ENCODE data around the gene SFT2D3. TPM values are rescaled to one million over a fixed set of nuclear protein-coding genes. Genes with fewer than 3 reads are reported as not detected.

The SFT2D3 gene
- total RNA-seq, 2 donors from 2014 or later = 2.5 to 2.9 TPM

DNA sequence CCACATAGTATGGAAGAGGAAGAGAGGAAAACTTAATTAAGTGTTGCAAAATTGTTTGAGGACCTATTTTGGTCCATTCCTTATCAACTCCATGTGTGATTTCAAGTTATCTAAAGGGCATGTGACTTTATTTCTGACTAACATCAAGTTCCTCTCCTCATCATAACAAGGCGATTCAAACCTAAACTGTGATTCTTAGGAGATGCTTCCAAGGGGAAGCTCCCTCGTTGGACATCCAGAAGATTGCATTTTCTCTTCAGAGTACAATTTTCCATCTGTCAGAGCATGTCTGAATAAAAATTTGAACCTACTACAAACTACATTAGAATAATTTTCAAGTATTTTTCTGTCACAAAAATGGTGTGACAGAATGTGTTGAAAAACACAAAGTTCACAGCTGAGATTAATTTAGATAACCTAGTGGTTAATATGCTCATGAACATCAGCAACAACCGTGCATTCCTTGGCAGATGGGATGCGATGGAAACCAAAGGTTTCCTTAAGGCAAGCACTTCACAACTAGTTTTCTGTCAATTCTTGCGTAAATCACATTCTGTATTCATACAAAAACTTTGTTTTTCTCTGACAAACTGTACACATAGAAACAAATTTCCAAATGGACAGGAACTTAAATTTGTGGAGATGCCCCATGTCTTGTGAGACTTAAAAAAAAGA is 4.2 kb downstream of the SFT2D3 start:
- H3K4me1 Mint-ChIP-seq = peaks cover 7% of the 10 kb centered on the region

DNA sequence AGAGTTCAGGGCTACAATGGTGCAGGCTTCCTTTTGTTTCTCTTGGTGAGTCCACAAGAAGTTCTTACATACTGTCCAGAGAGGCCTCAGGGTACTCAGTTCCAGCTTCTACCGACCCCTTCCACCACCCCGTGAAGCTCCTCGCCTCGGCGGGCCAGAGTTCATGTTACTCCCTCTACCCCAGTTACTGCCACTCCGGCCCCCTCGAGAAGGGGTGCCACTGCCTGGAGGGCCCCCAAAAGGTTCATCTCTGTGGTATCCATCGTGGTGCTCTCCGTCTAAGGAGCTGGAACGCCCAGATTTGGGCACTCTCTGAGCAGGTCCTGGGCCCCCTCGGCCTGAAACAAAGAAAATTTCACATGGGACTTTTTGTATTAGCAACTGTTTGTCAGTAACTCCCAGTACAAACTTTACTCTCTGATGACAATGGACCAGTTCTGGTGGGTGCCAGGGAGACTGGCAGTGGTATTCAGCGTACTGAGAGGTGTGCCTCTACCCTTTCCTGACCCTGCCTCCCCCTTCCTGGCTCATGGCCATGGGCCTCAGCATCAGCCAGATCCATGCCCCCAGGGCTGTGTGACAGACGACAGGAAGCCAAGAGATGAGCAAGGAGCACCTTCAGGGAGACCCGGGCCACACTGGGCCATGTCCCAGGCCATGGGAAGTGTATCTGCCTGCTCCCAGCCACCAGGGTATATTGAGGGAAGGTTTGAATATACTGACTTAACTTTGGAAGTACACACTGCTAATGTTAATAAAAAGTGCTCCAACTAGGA is 5.1 kb downstream of the SFT2D3 start:
- Mint-ChIP-seq H3K27ac (peak overlapping the region; percentile 50), H3K27me3 (no peaks in the 10 kb centered on the region), H3K4me1 (peaks cover 5% of the 10 kb centered on the region), H3K4me3 (no peak overlapping the region), H3K36me3 (ENCODE audit: low read depth) (peaks cover 91% of the 10 kb centered on the region), H3K9me3 (no peaks in the 10 kb centered on the region)
- no peak for ATAC-seq (replicated peaks)

More for the DNA sequence above, 4.2 kb downstream of the SFT2D3 start:
- no peak for ATAC-seq (replicated peaks)
- Mint-ChIP-seq H3K27me3 (no peaks in the 10 kb centered on the region), H3K36me3 (ENCODE audit: low read depth) (peaks cover 82% of the 10 kb centered on the region), H3K9me3 (no peaks in the 10 kb centered on the region), H3K27ac (peak overlapping the region; percentile 1), H3K4me3 (no peak overlapping the region)

DNA sequence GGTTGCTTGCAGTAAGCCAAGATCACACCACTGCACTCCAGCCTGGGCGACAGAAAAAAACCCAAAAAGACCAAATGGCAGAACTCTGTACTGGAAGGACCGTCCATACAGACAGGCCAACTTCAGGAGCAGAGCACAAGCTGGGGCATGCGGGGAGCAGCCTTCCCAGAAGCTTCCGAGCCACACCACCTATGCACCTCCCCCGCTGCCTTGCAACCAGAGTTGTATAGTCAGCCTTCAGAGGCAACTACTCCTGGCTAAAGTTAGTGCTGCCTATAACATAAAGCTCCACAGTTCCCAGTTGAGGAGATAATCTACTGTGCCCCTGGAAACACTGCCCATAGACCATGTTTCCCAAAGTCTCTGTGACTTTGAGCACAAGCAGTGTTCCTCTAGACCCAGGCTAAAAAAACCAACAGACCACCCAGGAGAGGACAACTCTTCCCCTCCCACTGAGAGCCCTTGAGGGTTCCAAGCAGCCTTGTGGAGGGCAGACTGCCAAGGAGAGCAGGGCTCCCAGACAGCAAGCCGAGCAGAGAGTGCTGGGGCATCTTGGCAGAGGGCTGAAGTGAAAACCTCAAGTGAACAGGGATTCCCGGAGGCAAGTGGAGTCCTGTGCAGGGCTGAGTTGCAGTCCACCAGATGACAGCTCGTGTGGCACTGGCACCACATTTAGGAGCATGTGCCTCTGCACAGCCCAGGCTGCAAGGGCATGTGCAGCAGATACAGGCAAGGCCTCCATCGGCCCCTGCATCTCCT is 6.8 kb downstream of the SFT2D3 start:
- Mint-ChIP-seq H3K36me3 (ENCODE audit: low read depth) (peaks cover 91% of the 10 kb centered on the region), H3K27ac (no peak overlapping the region)
- ATAC-seq (replicated peaks) = no peak

DNA sequence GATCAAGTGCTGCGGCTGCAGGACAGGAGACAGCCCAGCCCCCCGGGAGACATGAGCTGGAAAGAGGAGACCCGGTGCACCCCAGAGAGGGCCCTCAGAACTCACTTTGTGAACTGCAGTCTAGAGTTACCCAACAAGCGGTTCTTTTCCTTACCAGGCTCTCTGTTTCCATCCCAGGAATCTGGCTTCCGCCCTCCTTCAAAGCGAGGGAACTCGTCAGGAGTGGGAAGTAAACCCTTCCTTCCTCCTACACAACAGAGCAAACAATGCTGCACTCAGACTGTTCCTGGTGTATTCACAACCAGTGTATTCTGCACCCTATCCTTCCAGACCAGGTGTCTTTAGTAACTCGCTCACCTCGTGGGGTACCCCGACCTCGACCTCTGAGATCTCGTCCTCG is 8.0 kb downstream of the SFT2D3 start:
- no peak for ATAC-seq (replicated peaks)
- Mint-ChIP-seq H3K4me3 (no peak overlapping the region), H3K27me3 (no peaks in the 10 kb centered on the region), H3K4me1 (peaks cover 5% of the 10 kb centered on the region), H3K27ac (no peak overlapping the region), H3K9me3 (no peaks in the 10 kb centered on the region), H3K36me3 (ENCODE audit: low read depth) (peaks cover 92% of the 10 kb centered on the region)

More for the DNA sequence above, 6.8 kb downstream of the SFT2D3 start:
- Mint-ChIP-seq H3K4me1 (peaks cover 5% of the 10 kb centered on the region), H3K27me3 (no peaks in the 10 kb centered on the region), H3K4me3 (no peak overlapping the region), H3K9me3 (no peaks in the 10 kb centered on the region)

DNA sequence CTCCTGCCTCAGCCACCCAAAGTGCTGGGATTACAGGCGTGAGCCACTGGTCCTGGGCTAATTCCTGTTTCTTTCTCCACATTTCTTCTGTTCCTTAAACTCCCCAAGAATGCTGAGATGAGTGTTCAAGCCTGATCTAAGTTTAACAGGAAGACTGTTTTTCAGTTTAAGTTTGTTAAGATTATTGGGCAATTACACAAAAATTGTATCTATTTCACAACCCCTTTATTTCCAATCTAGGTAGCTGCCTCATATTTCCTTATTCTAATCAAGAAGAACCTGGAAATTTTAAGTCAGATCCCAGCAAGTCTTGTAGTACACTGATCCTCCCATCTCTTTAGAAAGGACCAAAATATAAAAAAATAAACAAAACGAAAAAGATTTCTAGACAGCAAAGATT is 11.7 kb downstream of the SFT2D3 start:
- ATAC-seq (replicated peaks) = no peak
- Mint-ChIP-seq H3K27ac (peak overlapping the region; percentile 52), H3K4me1 (no peaks in the 10 kb centered on the region), H3K9me3 (no peaks in the 10 kb centered on the region), H3K27me3 (no peaks in the 10 kb centered on the region), H3K4me3 (no peak overlapping the region), H3K36me3 (ENCODE audit: low read depth) (peaks cover 94% of the 10 kb centered on the region)

DNA sequence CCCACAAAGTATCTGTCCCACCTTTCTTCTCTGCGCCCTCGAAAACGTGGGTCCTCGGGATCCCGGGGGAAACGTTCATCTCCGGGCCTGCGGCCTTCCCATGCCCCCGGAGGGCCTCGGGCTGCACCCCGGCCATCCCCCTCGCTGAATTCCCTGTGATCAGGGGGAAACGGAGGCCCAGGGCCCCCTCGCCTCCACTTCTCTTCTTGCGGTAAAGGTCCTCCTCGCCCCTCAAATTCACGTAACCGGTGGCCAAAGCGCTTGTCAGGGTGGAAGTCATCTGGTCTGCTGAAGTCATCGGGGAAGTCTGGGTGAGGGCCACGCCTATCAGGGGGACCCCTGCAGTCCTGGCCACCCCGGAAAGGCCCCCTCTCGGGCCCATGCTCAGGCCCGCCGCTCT is 12.3 kb downstream of the SFT2D3 start:
- Mint-ChIP-seq H3K9me3 (no peaks in the 10 kb centered on the region), H3K36me3 (ENCODE audit: low read depth) (peaks cover 94% of the 10 kb centered on the region), H3K27ac (no peak overlapping the region), H3K4me1 (no peaks in the 10 kb centered on the region), H3K27me3 (no peaks in the 10 kb centered on the region), H3K4me3 (no peak overlapping the region)
- no peak for ATAC-seq (replicated peaks)

DNA sequence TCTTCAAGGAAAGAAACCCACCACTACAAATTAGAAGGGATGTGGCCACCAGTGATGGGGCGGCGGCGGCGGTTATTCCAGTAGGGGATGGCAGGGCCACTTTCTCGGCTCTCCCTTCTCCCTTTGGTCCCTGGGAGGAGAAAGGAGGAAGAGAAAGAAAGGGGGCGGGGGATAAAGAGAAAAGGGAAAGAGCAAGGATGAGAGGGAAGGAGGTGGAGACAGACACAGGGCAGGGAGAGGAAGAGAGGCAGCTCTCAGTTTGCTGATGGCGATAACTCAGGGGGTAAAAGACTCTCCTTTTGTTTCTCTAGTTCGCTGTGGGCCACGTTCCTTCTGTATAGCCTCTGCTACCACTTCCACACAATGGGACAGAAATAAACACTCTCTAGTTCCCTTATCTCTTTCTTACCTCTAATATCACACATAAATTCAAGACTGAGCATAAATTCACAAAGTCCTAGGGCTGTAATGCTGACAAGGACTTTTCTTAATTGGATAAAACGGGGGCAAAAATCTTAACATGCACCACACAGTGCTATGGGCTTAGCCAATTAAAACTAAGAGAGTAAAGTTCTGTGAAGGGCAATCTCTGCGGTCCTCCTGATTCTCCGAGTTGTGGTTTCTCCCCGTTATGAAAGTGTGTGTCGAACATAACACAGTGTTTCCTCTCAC is 14.6 kb downstream of the SFT2D3 start:
- Mint-ChIP-seq H3K4me1 (no peaks in the 10 kb centered on the region), H3K4me3 (no peak overlapping the region), H3K27ac (peak overlapping the region; percentile 16), H3K27me3 (no peaks in the 10 kb centered on the region), H3K36me3 (ENCODE audit: low read depth) (peaks cover 92% of the 10 kb centered on the region), H3K9me3 (no peaks in the 10 kb centered on the region)
- no peak for ATAC-seq (replicated peaks)

DNA sequence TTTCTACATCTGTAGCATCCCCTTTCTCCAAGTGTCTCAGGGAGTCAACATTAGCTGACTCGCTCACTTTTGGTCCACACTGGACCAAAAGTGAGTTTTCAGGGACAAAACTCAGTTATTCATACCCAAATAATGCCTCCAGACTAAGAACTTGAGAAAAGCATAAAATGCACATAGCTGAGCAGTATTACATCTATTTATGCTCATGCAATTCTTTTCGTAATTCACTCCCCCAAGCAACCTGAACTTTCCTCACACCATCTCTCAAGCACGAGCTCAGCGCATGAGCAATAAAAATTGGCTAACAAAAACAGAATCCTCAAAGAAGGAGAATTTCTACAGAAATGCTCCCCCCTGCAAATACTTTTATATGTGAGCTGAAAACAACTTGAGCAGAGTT is 17.0 kb downstream of the SFT2D3 start:
- no peak overlapping the region for H3K4me3 Mint-ChIP-seq
- peaks cover 7% of the 10 kb centered on the region for H3K4me1 Mint-ChIP-seq
- no peaks in the 10 kb centered on the region for H3K9me3 Mint-ChIP-seq
- no peak for ATAC-seq (replicated peaks)
- no peaks in the 10 kb centered on the region for H3K27me3 Mint-ChIP-seq
- peaks cover 97% of the 10 kb centered on the region for H3K36me3 Mint-ChIP-seq (ENCODE audit: low read depth)
- H3K27ac Mint-ChIP-seq = peak overlapping the region; percentile 34

DNA sequence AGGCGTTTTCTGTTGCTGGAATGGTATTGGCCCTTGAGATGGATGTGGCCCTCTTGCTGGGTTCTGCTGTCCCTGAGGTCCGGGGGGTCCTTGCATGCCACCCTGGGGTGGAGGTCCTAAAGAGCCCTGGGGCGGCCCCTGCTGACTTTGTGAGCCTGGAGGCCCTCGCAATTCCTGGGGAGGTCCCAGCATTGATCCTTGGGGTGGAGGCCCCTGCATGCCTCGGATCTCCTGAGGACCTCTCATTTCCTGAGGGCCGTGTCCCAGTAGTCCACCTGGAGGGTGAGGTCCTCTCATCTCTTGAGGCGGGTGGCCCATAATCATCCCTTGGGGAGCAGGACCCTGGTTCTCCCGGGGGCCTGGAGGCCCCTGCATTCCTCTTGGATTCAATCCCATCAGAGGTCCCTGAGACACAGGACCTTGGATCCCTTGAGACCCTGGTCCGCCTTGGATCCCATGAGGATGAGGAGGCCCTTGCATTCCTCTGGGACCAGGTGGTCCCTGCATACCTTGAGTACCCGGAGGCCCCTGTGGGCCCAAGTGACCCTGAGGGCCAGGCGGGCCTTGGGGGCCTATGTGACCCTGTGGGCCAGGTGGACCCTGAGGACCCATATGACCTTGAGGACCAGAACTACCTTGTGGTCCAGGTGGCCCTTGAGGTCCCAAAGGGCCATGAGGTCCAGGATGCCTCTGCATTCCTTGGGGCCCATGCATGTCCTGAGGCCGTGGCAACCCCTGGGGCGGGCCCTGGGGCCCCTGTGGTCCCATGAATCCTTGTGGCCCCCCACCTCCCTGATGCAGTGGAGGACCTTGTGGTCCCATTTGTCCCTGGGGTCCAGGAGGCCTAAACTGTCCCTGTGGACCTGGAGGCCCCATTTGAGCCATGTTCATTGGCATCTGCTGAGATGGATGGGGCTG is 18.3 kb downstream of the SFT2D3 start:
- H3K9me3 Mint-ChIP-seq = no peaks in the 10 kb centered on the region
- no peaks in the 10 kb centered on the region for H3K27me3 Mint-ChIP-seq
- no peak overlapping the region for H3K27ac Mint-ChIP-seq
- H3K4me1 Mint-ChIP-seq = peaks cover 7% of the 10 kb centered on the region
- H3K4me3 Mint-ChIP-seq = no peak overlapping the region
- H3K36me3 Mint-ChIP-seq (ENCODE audit: low read depth) = peaks cover 93% of the 10 kb centered on the region
- no peak for ATAC-seq (replicated peaks)

DNA sequence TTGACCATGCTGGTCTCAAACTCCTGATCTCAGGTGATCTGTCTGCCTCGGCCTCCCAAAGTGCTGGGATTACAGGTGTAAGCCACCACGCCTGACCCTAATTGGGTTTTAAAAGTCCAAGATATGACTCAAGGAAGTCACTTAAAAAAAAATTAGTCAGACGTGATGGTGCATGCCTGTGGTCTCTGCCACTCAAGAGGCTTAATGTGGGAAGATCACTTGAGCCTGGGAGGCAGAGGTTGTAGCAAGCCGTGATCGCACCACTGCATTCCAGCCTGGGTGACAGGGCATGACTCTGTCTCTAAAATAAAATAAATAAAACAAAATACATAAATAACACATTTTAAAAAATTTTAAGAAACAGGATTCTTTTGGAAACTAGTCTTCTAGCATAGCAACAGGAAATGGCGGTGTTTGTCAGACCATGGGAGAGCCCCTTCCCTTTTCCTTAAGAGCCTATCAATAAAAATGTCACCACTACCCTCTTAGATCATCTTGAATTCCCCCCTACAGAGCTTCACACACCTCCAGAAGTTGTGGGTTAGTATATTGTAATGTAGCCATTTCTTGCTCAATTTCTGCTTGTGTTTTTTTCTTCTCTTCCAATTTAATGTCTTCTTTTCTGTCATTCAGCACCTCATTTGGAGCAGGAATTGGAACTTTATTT is 20.1 kb downstream of the SFT2D3 start:
- Mint-ChIP-seq H3K4me3 (no peak overlapping the region), H3K4me1 (peaks cover 9% of the 10 kb centered on the region), H3K27ac (peak overlapping the region; percentile 74), H3K36me3 (ENCODE audit: low read depth) (peaks cover 91% of the 10 kb centered on the region), H3K27me3 (no peaks in the 10 kb centered on the region), H3K9me3 (no peaks in the 10 kb centered on the region)
- no peak for ATAC-seq (replicated peaks)

DNA sequence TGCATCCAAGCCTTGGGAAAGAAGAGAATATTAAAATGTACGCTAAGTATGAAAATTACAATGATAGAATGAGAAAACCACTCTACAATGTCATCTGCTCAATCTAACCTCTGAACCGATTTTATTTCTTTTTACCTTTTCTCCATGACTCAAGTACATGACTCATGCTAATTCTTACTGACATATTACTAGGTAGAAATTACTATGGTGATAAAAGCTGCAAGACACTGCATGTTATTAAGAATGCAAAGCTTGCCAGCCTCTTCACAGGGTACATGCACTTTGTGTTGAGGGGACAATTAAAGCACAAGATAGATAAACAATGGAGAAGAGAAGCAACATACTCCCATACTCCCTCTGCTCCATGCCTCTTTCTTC is 20.7 kb downstream of the SFT2D3 start:
- no peak overlapping the region for H3K4me3 Mint-ChIP-seq

DNA sequence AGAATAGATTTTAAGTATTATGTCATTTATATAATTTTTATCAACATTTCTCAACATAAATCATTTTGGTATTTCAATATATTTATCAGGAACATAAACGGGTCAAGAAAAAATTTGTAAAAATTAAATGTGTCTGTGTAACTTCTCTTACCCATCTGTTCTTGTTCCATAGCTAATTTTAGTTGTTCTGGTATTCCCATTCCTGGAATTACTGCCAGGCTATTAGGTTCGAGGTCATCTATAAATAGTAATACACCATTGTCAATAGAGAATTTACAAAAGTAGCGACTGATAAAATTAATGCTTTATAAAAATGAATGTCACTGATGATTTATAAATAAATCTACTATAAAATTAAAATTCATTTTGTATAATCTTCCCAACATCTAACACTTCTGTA is 21.5 kb downstream of the SFT2D3 start:
- no peak for ATAC-seq (replicated peaks)
- H3K4me3 Mint-ChIP-seq = no peak overlapping the region
- H3K36me3 Mint-ChIP-seq (ENCODE audit: low read depth) = peaks cover 90% of the 10 kb centered on the region
- no peak overlapping the region for H3K27ac Mint-ChIP-seq
- H3K4me1 Mint-ChIP-seq = peaks cover 13% of the 10 kb centered on the region
- no peaks in the 10 kb centered on the region for H3K27me3 Mint-ChIP-seq
- H3K9me3 Mint-ChIP-seq = no peaks in the 10 kb centered on the region

More for the DNA sequence above, 20.7 kb downstream of the SFT2D3 start:
- H3K4me1 Mint-ChIP-seq = peaks cover 13% of the 10 kb centered on the region
- no peaks in the 10 kb centered on the region for H3K27me3 Mint-ChIP-seq
- H3K27ac Mint-ChIP-seq = peak overlapping the region; percentile 74
- peaks cover 91% of the 10 kb centered on the region for H3K36me3 Mint-ChIP-seq (ENCODE audit: low read depth)
- no peaks in the 10 kb centered on the region for H3K9me3 Mint-ChIP-seq
- ATAC-seq (replicated peaks) = peak; percentile 19
